ENCODE measurements around the gene AIG1.
A peak's percentile ranks its signal among the peaks of the same experiment; 100 is the strongest.
"Not testable (repeated sequence)": the region's sequence is repeated elsewhere in the genome, so short reads cannot be mapped to it uniquely, and the experiment has no call there.

Gene AIG1

GRCh38 chr6:143060806-143061596, at the start of gene AIG1:
Gene AIG1, plus strand, starts transcription at chr6:143060889. Its CDS starts 37 bp downstream, at chr6:143060926.
- peak; percentile 53 for DNase-seq

- no peak for DNase-seq
Measured at GRCh38 chr6:143014764-143015163, 45.9 kb upstream of the AIG1 start.

GRCh38 chr6:143015300-143015706, 45.4 kb upstream of the AIG1 start:
- DNase-seq = no peak

GRCh38 chr6:143018955-143019354, 41.7 kb upstream of the AIG1 start:
- DNase-seq = no peak

GRCh38 chr6:143020862-143021261, 39.8 kb upstream of the AIG1 start:
- DNase-seq = not testable (repeated sequence)

GRCh38 chr6:143021543-143021942, 39.1 kb upstream of the AIG1 start:
- no peak for DNase-seq

- no peak for DNase-seq
Measured at GRCh38 chr6:143022587-143022986, 38.1 kb upstream of the AIG1 start.

- DNase-seq = no peak
Measured at GRCh38 chr6:143023695-143024094, 37.0 kb upstream of the AIG1 start.

- no peak for DNase-seq
Measured at GRCh38 chr6:143024977-143025376, 35.7 kb upstream of the AIG1 start.

- DNase-seq = no peak
Measured at GRCh38 chr6:143026696-143027449, 33.8 kb upstream of the AIG1 start.

GRCh38 chr6:143034689-143035334, 25.9 kb upstream of the AIG1 start:
- DNase-seq = peak; percentile 49

- DNase-seq = no peak
Measured at GRCh38 chr6:143037470-143037869, 23.2 kb upstream of the AIG1 start.

- DNase-seq = no peak
Measured at GRCh38 chr6:143038833-143039232, 21.9 kb upstream of the AIG1 start.

GRCh38 chr6:143039548-143039947, 21.1 kb upstream of the AIG1 start:
- DNase-seq = no peak

GRCh38 chr6:143040018-143040417, 20.7 kb upstream of the AIG1 start:
- DNase-seq = no peak

- DNase-seq = not testable (repeated sequence)
Measured at GRCh38 chr6:143044345-143044744, 16.3 kb upstream of the AIG1 start.

- no peak for DNase-seq
Measured at GRCh38 chr6:143049611-143050010, 11.1 kb upstream of the AIG1 start.

GRCh38 chr6:143050509-143050908, 10.2 kb upstream of the AIG1 start:
- no peak for DNase-seq

GRCh38 chr6:143052282-143052681, 8.4 kb upstream of the AIG1 start:
- no peak for DNase-seq

GRCh38 chr6:143053856-143054255, 6.8 kb upstream of the AIG1 start:
- no peak for DNase-seq

GRCh38 chr6:143054329-143054728, 6.4 kb upstream of the AIG1 start:
- no peak for DNase-seq

- DNase-seq = no peak
Measured at GRCh38 chr6:143055213-143055612, 5.5 kb upstream of the AIG1 start.

GRCh38 chr6:143055891-143056290, 4.8 kb upstream of the AIG1 start:
- no peak for DNase-seq

- no peak for DNase-seq
Measured at GRCh38 chr6:143058987-143059386, 1.7 kb upstream of the AIG1 start.

Data from DMS153 (cell line).